Measurements from ENCODE around the gene RCAN3.
A peak's percentile ranks its signal among the peaks of the same experiment; 100 is the strongest.

Gene RCAN3

DNA sequence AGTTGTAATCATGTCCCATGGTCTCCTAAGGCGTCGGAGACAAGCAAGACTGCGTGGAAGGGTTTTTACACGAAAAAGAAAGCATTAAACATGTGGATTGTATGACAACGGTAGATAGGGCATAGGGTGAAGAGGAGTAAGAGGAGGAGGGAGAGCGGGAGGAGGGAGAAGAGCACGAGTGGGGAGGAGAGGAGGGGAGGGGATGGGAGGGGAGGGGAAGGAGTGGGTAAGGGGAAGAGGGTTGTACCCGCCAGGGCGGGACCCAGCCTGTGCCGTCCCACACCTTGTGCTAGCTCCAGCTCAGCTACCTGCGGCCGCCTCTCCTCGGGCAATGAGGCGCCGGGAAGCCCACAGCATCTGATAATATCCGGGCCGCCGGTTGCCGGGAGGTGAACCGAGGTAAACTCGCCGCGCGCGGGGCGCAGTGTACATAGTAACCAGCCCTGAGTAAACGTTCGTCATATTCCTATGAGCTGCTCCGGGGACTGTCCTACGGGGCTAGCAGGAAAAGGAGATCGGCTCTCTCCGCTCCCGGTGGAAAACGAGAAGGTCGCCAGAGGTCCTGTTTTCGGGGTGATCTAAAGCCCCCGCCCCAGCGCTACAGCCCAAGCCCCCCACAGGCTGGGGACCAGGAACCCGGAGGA, 449 bp upstream of the RCAN3 start (continued):
- TF ChIP-seq, protein P1, sequence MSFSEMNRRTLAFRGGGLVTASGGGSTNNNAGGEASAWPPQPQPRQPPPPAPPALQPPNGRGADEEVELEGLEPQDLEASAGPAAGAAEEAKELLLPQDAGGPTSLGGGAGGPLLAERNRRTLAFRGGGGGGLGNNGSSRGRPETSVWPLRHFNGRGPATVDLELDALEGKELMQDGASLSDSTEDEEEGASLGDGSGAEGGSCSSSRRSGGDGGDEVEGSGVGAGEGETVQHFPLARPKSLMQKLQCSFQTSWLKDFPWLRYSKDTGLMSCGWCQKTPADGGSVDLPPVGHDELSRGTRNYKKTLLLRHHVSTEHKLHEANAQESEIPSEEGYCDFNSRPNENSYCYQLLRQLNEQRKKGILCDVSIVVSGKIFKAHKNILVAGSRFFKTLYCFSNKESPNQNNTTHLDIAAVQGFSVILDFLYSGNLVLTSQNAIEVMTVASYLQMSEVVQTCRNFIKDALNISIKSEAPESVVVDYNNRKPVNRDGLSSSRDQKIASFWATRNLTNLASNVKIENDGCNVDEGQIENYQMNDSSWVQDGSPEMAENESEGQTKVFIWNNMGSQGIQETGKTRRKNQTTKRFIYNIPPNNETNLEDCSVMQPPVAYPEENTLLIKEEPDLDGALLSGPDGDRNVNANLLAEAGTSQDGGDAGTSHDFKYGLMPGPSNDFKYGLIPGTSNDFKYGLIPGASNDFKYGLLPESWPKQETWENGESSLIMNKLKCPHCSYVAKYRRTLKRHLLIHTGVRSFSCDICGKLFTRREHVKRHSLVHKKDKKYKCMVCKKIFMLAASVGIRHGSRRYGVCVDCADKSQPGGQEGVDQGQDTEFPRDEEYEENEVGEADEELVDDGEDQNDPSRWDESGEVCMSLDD (tag by site-specific recombination; IDR thresholded peaks at IDR 0.05): 0 out of 2 replicates have a peak, but pooled peaks have one; percentile 55
- TF ChIP-seq, protein P2, sequence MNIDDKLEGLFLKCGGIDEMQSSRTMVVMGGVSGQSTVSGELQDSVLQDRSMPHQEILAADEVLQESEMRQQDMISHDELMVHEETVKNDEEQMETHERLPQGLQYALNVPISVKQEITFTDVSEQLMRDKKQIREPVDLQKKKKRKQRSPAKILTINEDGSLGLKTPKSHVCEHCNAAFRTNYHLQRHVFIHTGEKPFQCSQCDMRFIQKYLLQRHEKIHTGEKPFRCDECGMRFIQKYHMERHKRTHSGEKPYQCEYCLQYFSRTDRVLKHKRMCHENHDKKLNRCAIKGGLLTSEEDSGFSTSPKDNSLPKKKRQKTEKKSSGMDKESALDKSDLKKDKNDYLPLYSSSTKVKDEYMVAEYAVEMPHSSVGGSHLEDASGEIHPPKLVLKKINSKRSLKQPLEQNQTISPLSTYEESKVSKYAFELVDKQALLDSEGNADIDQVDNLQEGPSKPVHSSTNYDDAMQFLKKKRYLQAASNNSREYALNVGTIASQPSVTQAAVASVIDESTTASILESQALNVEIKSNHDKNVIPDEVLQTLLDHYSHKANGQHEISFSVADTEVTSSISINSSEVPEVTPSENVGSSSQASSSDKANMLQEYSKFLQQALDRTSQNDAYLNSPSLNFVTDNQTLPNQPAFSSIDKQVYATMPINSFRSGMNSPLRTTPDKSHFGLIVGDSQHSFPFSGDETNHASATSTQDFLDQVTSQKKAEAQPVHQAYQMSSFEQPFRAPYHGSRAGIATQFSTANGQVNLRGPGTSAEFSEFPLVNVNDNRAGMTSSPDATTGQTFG (tag by site-specific recombination; IDR thresholded peaks at IDR 0.05; ENCODE audit: borderline replicate concordance): no peak
- TF ChIP-seq ZNF776 (tag by site-specific recombination; IDR thresholded peaks at IDR 0.05; ENCODE audit: borderline replicate concordance): no peak
- no peak for TF ChIP-seq MYNN (tag by site-specific recombination; IDR thresholded peaks at IDR 0.05; ENCODE audit: borderline replicate concordance)
- TF ChIP-seq, protein P3, sequence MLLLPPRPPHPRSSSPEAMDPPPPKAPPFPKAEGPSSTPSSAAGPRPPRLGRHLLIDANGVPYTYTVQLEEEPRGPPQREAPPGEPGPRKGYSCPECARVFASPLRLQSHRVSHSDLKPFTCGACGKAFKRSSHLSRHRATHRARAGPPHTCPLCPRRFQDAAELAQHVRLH (tag by site-specific recombination; IDR thresholded peaks at IDR 0.05): no peak
- TF ChIP-seq, protein P4, sequence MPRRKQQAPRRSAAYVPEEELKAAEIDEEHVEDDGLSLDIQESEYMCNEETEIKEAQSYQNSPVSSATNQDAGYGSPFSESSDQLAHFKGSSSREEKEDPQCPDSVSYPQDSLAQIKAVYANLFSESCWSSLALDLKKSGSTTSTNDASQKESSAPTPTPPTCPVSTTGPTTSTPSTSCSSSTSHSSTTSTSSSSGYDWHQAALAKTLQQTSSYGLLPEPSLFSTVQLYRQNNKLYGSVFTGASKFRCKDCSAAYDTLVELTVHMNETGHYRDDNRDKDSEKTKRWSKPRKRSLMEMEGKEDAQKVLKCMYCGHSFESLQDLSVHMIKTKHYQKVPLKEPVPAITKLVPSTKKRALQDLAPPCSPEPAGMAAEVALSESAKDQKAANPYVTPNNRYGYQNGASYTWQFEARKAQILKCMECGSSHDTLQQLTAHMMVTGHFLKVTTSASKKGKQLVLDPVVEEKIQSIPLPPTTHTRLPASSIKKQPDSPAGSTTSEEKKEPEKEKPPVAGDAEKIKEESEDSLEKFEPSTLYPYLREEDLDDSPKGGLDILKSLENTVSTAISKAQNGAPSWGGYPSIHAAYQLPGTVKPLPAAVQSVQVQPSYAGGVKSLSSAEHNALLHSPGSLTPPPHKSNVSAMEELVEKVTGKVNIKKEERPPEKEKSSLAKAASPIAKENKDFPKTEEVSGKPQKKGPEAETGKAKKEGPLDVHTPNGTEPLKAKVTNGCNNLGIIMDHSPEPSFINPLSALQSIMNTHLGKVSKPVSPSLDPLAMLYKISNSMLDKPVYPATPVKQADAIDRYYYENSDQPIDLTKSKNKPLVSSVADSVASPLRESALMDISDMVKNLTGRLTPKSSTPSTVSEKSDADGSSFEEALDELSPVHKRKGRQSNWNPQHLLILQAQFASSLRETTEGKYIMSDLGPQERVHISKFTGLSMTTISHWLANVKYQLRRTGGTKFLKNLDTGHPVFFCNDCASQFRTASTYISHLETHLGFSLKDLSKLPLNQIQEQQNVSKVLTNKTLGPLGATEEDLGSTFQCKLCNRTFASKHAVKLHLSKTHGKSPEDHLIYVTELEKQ (tag by site-specific recombination; IDR thresholded peaks at IDR 0.05; ENCODE audit: borderline replicate concordance): no peak
- no peak for TF ChIP-seq ZNF19 (tag by site-specific recombination; IDR thresholded peaks at IDR 0.05; ENCODE audit: low read depth)
- TF ChIP-seq, protein P5, sequence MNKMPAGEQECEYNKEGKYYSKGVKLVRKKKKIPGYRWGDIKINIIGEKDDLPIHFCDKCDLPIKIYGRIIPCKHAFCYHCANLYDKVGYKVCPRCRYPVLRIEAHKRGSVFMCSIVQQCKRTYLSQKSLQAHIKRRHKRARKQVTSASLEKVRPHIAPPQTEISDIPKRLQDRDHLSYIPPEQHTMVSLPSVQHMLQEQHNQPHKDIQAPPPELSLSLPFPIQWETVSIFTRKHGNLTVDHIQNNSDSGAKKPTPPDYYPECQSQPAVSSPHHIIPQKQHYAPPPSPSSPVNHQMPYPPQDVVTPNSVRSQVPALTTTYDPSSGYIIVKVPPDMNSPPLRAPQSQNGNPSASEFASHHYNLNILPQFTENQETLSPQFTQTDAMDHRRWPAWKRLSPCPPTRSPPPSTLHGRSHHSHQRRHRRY (tag by site-specific recombination; IDR thresholded peaks at IDR 0.05): no peak
- no peak for TF ChIP-seq ZNF549 (tag by site-specific recombination; IDR thresholded peaks at IDR 0.05)
- TF ChIP-seq, protein P6, sequence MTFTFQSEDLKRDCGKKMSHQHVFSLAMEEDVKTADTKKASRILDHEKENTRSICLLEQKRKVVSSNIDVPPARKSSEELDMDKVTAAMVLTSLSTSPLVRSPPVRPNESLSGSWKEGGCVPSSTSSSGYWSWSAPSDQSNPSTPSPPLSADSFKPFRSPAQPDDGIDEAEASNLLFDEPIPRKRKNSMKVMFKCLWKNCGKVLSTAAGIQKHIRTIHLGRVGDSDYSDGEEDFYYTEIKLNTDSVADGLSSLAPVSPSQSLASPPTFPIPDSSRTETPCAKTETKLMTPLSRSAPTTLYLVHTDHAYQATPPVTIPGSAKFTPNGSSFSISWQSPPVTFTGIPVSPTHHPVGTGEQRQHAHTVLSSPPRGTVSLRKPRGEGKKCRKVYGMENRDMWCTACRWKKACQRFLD (tag by site-specific recombination; IDR thresholded peaks at IDR 0.05): no peak
- peak; percentile 34; the same call in 1 of the 2 replicates for TF ChIP-seq ZNF2 (tag by site-specific recombination; IDR thresholded peaks at IDR 0.05)
- no peak for TF ChIP-seq ZNF707 (tag by site-specific recombination; IDR thresholded peaks at IDR 0.05)
- no peak for TF ChIP-seq ZNF157 (tag by site-specific recombination; IDR thresholded peaks at IDR 0.05)
- no peak for TF ChIP-seq PRDM1 (tag by site-specific recombination; IDR thresholded peaks at IDR 0.05)
- TF ChIP-seq, protein P7, sequence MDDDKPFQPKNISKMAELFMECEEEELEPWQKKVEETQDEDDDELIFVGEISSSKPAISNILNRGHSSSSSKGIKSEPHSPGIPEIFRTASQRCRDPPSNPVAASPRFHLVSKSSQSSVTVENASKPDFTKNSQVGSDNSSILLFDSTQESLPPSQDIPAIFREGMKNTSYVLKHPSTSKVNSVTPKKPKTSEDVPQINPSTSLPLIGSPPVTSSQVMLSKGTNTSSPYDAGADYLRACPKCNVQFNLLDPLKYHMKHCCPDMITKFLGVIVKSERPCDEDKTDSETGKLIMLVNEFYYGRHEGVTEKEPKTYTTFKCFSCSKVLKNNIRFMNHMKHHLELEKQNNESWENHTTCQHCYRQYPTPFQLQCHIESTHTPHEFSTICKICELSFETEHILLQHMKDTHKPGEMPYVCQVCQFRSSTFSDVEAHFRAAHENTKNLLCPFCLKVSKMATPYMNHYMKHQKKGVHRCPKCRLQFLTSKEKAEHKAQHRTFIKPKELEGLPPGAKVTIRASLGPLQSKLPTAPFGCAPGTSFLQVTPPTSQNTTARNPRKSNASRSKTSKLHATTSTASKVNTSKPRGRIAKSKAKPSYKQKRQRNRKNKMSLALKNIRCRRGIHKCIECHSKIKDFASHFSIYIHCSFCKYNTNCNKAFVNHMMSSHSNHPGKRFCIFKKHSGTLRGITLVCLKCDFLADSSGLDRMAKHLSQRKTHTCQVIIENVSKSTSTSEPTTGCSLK (tag by site-specific recombination; IDR thresholded peaks at IDR 0.05): no peak
- TF ChIP-seq, protein P8, sequence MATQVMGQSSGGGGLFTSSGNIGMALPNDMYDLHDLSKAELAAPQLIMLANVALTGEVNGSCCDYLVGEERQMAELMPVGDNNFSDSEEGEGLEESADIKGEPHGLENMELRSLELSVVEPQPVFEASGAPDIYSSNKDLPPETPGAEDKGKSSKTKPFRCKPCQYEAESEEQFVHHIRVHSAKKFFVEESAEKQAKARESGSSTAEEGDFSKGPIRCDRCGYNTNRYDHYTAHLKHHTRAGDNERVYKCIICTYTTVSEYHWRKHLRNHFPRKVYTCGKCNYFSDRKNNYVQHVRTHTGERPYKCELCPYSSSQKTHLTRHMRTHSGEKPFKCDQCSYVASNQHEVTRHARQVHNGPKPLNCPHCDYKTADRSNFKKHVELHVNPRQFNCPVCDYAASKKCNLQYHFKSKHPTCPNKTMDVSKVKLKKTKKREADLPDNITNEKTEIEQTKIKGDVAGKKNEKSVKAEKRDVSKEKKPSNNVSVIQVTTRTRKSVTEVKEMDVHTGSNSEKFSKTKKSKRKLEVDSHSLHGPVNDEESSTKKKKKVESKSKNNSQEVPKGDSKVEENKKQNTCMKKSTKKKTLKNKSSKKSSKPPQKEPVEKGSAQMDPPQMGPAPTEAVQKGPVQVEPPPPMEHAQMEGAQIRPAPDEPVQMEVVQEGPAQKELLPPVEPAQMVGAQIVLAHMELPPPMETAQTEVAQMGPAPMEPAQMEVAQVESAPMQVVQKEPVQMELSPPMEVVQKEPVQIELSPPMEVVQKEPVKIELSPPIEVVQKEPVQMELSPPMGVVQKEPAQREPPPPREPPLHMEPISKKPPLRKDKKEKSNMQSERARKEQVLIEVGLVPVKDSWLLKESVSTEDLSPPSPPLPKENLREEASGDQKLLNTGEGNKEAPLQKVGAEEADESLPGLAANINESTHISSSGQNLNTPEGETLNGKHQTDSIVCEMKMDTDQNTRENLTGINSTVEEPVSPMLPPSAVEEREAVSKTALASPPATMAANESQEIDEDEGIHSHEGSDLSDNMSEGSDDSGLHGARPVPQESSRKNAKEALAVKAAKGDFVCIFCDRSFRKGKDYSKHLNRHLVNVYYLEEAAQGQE (tag by site-specific recombination; IDR thresholded peaks at IDR 0.05): no peak
- TF ChIP-seq ZNF529 (tag by site-specific recombination; IDR thresholded peaks at IDR 0.05; ENCODE audit: insufficient replicate concordance): no peak
- no peak for TF ChIP-seq ZNF121 (tag by site-specific recombination; IDR thresholded peaks at IDR 0.05)
- TF ChIP-seq ZNF416 (tag by site-specific recombination; IDR thresholded peaks at IDR 0.05): no peak
- no peak for TF ChIP-seq ZNF658 (tag by site-specific recombination; IDR thresholded peaks at IDR 0.05)

All from HEK293 (cell line).